HepG2 (cell line): ENCODE results near the gene EZH1. TPM values are rescaled to one million over a fixed set of nuclear protein-coding genes. Genes with fewer than 3 reads are reported as not detected.

Experiments
- ERF ChIP-seq: IDR thresholded peaks from 2 replicates; pipeline ENCODE4 v1.6.1; 2018; ENCODE audit warnings: missing biosample characterization, missing genetic modification reagents
- ETV6 ChIP-seq: sonication (generic); formaldehyde crosslinking; conservative IDR thresholded peaks from 2 replicates; pipeline ENCODE4 v1.4.0; 2020; ENCODE audit warnings: missing genetic modification reagents
- FOXO1 ChIP-seq: sonication (generic); formaldehyde crosslinking; IDR thresholded peaks from 2 replicates; pipeline ENCODE4 v1.4.0; 2020; ENCODE audit warnings: missing genetic modification reagents
- IKZF1 ChIP-seq: fragments of 450-650 bp; IDR thresholded peaks from 2 replicates; pipeline ENCODE4 v1.7.1; 2016
- IRX3 ChIP-seq: sonication (generic); formaldehyde crosslinking; IDR thresholded peaks from 2 replicates; pipeline ENCODE4 v1.8.1; 2023; ENCODE audit warnings: mild to moderate bottlenecking, low read depth, missing genetic modification reagents, borderline replicate concordance
- JARID2 ChIP-seq: sonication (generic); formaldehyde crosslinking; IDR thresholded peaks from 2 replicates; pipeline ENCODE4 v1.8.1; 2023; ENCODE audit warnings: missing genetic modification reagents, inconsistent platforms; ENCODE audit not compliant: insufficient replicate concordance
- KDM5A ChIP-seq: fragments of 200-600 bp; sonication (generic); IDR thresholded peaks from 2 replicates; pipeline ENCODE4 v1.7.0; 2018; ENCODE audit warnings: antibody characterized with exemption, mild to moderate bottlenecking, low read length, borderline replicate concordance
- MEIS2 ChIP-seq: sonication (generic); formaldehyde crosslinking; IDR thresholded peaks from 2 replicates; pipeline ENCODE4 v1.9.0; 2021; ENCODE audit warnings: mild to moderate bottlenecking, missing genetic modification reagents
- NFKB2 ChIP-seq: sonication (generic); formaldehyde crosslinking; IDR thresholded peaks from 2 replicates; pipeline ENCODE4 v1.4.0; 2020; ENCODE audit warnings: missing genetic modification reagents, borderline replicate concordance
- NRL ChIP-seq: sonication (generic); formaldehyde crosslinking; IDR thresholded peaks from 2 replicates; pipeline ENCODE4 v1.5.0; 2020; ENCODE audit warnings: missing genetic modification reagents, mild to moderate bottlenecking, moderate library complexity, borderline replicate concordance
- PPARG ChIP-seq: conservative IDR thresholded peaks from 2 replicates; pipeline ENCODE4 v1.6.1; 2016; ENCODE audit warnings: missing biosample characterization, missing genetic modification reagents
- PRMT3 ChIP-seq: sonication (generic); formaldehyde crosslinking; IDR thresholded peaks from 2 replicates; pipeline ENCODE4 v1.8.1; 2022; ENCODE audit warnings: low read depth, mild to moderate bottlenecking, moderate library complexity, missing genetic modification reagents, borderline replicate concordance
- RFXAP ChIP-seq: sonication (generic); formaldehyde crosslinking; IDR thresholded peaks from 2 replicates; pipeline ENCODE4 v1.4.0; 2020; ENCODE audit warnings: missing genetic modification reagents, borderline replicate concordance
- SMC3 ChIP-seq: IDR thresholded peaks from 2 replicates; pipeline ENCODE4 v1.6.1; 2011; ENCODE audit warnings: low read length, improper control_type of control experiment
- TERF1 ChIP-seq: sonication (generic); formaldehyde crosslinking; IDR thresholded peaks from 2 replicates; pipeline ENCODE4 v1.8.0; 2022; ENCODE audit warnings: mild to moderate bottlenecking, missing genetic modification reagents, moderate library complexity
- U2AF2 ChIP-seq: fragments of 200-400 bp; formaldehyde crosslinking; IDR thresholded peaks from 2 replicates; pipeline ENCODE4 v1.6.1; 2017; ENCODE audit warnings: low read depth, mild to moderate bottlenecking, low read length
- ZBTB21 ChIP-seq: sonication (generic); formaldehyde crosslinking; IDR thresholded peaks from 2 replicates; pipeline ENCODE4 v1.4.0; 2020; ENCODE audit warnings: missing genetic modification reagents
- ZBTB4 ChIP-seq: sonication (generic); formaldehyde crosslinking; IDR thresholded peaks from 2 replicates; pipeline ENCODE4 v1.4.0; 2020; ENCODE audit warnings: missing genetic modification reagents, mild to moderate bottlenecking, borderline replicate concordance
- ZNF431 ChIP-seq: sonication (generic); formaldehyde crosslinking; IDR thresholded peaks from 2 replicates; pipeline ENCODE4 v1.9.0; 2022; ENCODE audit warnings: missing genetic modification reagents, low read depth, mild to moderate bottlenecking, borderline replicate concordance
- ZNF569 ChIP-seq: sonication (generic); formaldehyde crosslinking; IDR thresholded peaks from 2 replicates; pipeline ENCODE4 v1.5.0; 2020; ENCODE audit warnings: mild to moderate bottlenecking, missing genetic modification reagents, moderate library complexity, borderline replicate concordance
- ZNF580 ChIP-seq: IDR thresholded peaks from 2 replicates; pipeline ENCODE4 v1.6.1; 2016; ENCODE audit warnings: low read depth, borderline replicate concordance
- ZSCAN29 ChIP-seq: sonication (generic); formaldehyde crosslinking; conservative IDR thresholded peaks from 2 replicates; pipeline ENCODE4 v1.4.0; 2020; ENCODE audit warnings: mild to moderate bottlenecking, missing genetic modification reagents
- polyA plus RNA-seq, 8 experiments: library from polyadenylated mRNA; depleted of rRNA in 3 of 8; stranded (reverse) in 7 of 8; unstranded in 1 of 8; fragments of >200 nt; fragmentation: Illumina TruSeq in 4 of 8; extraction: Trizol in 4 of 8; gene quantifications; 2 replicates each; pipeline versions ENCODE4 v1.2.1 to v1.2.3, GENCODE V29; 2011 to 2016; ENCODE audit warnings: low read depth in 4 of 8, missing spikeins in 1 of 8, mixed read lengths in 1 of 8; ENCODE audit not compliant: insufficient read depth in 1 of 8
- total RNA-seq, 5 experiments: library from RNA; depleted of rRNA; stranded (reverse); fragments of >200 nt; fragmentation: Illumina TruSeq; extraction: Trizol; gene quantifications; 2 replicates each; pipeline ENCODE4 v1.2.3, GENCODE V29; 2016; ENCODE audit warnings: low read depth in 1 of 5

EZH1 gene
- total and polyA plus RNA-seq, 2 of the 13 experiments (the other 11 are each of a cell fraction or from before 2014, with no cell fraction given), result 11.6 to 24.0 TPM

- TF ChIP-seq U2AF2 (no peak), SMC3 (no peak), PRMT3 (CRISPR knock-in tag) (no peak), MEIS2 (no peak), IKZF1 (no peak), NFKB2 (no peak), RFXAP (CRISPR knock-in tag) (0 out of 2 replicates have a peak, but pooled peaks have one; percentile 52), KDM5A (peak; percentile 53; the same call in 1 of the 2 replicates), ERF (CRISPR knock-in tag) (no peak; the same call in 1 of the 2 replicates), ZBTB21 (no peak; the same call in 1 of the 2 replicates), TERF1 (CRISPR knock-in tag) (no peak), ZSCAN29 (CRISPR knock-in tag) (no peak), ETV6 (CRISPR knock-in tag) (no peak; the same call in 1 of the 2 replicates), IRX3 (no peak; the same call in 1 of the 2 replicates), ZNF431 (CRISPR knock-in tag) (0 out of 2 replicates have a peak, but pooled peaks have one; percentile 3), ZNF569 (CRISPR knock-in tag) (no peak), PPARG (CRISPR knock-in tag) (no peak), JARID2 (CRISPR knock-in tag) (no peak), ZNF580 (CRISPR knock-in tag) (0 out of 2 replicates have a peak, but pooled peaks have one; percentile 46), NRL (CRISPR knock-in tag) (0 out of 2 replicates have a peak, but pooled peaks have one; percentile 47), FOXO1 (CRISPR knock-in tag) (no peak), ZBTB4 (no peak)
Observed at GRCh38 chr17:42780851-42781638, 36.2 kb upstream of the EZH1 start (continued).
